Measurements from ENCODE around the gene SMARCA4.
"Not testable (repeated sequence)": the region's sequence is repeated elsewhere in the genome, so short reads cannot be mapped to it uniquely, and the experiment has no call there.

The SMARCA4 gene

DNA sequence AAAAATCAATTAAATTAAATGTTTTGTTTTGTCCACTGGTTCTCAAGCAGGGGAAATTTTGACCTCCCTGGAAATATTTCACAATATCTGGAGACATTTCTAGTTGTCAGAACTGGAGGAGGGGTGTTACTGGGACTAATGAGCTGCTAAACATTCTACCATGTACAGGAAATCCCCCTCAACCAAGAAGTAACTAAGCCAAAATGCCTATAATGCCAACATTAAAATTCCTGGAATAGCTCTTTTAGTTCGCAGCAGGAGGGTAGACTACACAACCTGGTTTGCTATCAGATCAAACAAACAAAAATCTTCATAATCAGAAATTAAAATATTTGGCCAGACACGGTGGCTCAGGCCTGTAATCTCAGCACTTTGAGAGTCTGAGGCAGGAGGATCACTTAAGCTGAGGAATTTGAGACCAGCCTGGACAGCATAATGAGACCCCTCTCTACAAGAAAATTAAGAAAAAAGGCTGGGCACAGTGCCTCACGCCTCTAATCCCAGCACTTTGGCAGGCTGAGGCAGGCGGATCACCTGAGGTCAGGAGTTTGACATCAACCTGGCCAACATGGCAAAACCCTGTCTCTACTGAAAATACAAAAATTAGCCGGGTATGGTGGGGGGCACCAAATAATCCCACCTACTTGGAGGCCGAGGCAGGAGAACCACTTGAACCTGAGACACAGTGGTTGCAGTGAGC, 13.7 kb upstream of the SMARCA4 start:
- DNase-seq, result no peak
- no peak for TF ChIP-seq POLR2A (IDR thresholded peaks at IDR 0.05; ENCODE audit: low read length)
- TF ChIP-seq GATA1 (IDR thresholded peaks at IDR 0.05; ENCODE audit: low read depth, low read length), result no peak

GRCh38 chr19:10952809-10953208, 8.0 kb upstream of the SMARCA4 start:
- no peak for DNase-seq
- TF ChIP-seq GATA1 (IDR thresholded peaks at IDR 0.05; ENCODE audit: low read depth, low read length), result no peak
- no peak for TF ChIP-seq POLR2A (IDR thresholded peaks at IDR 0.05; ENCODE audit: low read length)

- not testable (repeated sequence) for DNase-seq
These were observed 1.4 kb upstream of the SMARCA4 start for GRCh38 chr19:10959277-10959968.

DNA sequence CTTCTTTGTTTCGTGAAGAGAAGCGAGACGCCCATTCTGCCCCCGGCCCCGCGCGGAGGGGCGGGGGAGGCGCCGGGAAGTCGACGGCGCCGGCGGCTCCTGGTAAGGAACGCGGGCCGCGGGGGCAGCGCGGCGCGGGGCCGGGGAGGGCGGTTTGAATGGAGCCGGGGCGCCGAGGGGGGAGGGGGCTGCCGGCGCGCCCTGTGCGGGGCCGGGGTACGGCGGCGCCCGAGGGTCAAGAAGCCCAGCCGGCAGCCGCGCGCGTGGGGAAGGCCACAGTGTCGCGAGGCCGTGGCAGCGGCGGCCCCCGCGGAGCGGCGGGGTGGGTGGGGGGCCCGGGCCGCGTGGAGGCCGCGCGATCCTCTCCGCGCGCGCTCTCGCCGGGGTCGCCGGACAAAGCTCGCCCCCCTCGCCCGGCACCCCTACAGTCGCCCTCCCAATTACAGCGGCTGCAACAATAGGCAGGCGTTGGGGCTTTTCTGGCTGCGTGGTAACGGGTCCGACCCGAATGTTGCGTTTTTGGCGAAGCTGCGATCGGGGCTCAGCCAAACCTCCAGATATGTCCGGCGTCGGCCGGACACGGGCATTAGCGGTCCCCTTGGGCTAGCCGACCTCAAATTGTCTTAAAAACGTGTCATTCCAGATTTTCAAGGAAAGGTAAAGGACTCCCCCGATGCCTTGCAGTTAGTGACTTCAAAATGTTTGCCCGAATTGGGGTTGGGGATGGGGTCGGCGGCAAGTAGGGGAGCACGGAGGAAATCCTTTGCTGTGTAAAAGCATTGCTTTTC, 437 bp downstream of the SMARCA4 start:
- peak; percentile 66 for DNase-seq
- TF ChIP-seq GATA1 (IDR thresholded peaks at IDR 0.05; ENCODE audit: low read depth, low read length), result no peak
- no peak for TF ChIP-seq POLR2A (IDR thresholded peaks at IDR 0.05; ENCODE audit: low read length)

DNA sequence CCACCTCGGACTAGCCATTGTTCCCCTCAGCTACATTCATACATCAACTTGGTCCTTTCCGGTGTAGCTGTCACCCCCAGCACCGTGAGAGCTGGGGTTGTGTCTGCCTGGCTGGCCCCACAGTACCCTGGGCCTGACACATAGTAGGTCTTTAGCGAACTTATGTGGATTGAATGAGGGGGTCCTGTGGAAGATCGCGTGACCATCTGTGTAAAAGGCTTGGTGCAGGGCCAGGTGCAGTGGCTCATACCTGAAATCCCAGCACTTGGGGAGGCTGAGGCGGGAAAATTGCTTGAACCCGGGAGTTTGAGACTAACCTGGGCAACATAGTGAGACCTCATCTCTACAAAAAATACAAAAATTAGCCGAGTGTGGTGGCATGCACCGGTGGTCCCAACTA, 2.0 kb downstream of the SMARCA4 start:
- DNase-seq, result no peak
- TF ChIP-seq POLR2A (IDR thresholded peaks at IDR 0.05; ENCODE audit: low read length), result no peak
- no peak for TF ChIP-seq GATA1 (IDR thresholded peaks at IDR 0.05; ENCODE audit: low read depth, low read length)

DNA sequence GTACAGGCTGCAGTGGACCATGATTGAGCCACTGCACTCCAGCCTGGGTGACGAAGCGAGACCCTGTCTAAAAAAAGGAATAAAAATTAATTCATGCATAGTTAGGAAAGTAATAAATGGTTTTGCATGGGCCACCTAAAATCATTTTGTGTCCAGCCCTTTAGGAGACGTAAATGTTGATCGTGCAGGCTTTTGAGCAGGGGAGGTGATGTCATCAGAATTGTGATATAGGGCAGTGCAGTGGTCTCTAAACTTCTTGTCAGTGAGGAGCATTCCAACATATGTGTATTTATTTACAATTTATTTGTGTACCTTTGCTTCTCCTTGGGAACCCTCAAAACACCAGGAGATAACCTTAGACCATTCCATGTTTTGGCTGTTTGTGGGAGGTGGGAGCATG, 3.0 kb downstream of the SMARCA4 start:
- no peak for TF ChIP-seq POLR2A (IDR thresholded peaks at IDR 0.05; ENCODE audit: low read length)
- no peak for TF ChIP-seq GATA1 (IDR thresholded peaks at IDR 0.05; ENCODE audit: low read depth, low read length)

GRCh38 chr19:10964903-10965302, 4.1 kb downstream of the SMARCA4 start:
- no peak for TF ChIP-seq GATA1 (IDR thresholded peaks at IDR 0.05; ENCODE audit: low read depth, low read length)
- DNase-seq, result no peak

More for the DNA sequence above, 3.0 kb downstream of the SMARCA4 start:
- no peak for DNase-seq

DNA sequence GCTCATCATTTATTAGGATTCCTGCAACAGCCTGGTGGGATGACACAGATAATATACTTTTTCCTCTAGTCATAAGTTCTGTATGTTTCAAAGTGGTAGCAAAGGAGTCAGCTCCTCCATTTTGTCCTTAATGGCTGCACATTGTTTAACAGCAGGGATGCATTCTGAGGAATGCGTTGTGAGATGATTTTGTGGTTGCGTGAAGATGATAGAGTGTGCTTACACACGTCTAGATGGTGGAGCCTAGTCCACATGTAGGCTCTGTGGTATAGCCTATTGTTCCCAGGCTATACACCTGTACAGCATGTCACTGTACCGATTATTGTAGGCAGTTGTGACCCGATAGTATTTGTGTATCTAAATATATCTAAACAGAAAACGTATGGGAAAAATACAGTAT, 4.6 kb downstream of the SMARCA4 start:
- DNase-seq, result no peak
- TF ChIP-seq GATA1 (IDR thresholded peaks at IDR 0.05; ENCODE audit: low read depth, low read length) (no peak), POLR2A (IDR thresholded peaks at IDR 0.05; ENCODE audit: low read length) (no peak)

DNA sequence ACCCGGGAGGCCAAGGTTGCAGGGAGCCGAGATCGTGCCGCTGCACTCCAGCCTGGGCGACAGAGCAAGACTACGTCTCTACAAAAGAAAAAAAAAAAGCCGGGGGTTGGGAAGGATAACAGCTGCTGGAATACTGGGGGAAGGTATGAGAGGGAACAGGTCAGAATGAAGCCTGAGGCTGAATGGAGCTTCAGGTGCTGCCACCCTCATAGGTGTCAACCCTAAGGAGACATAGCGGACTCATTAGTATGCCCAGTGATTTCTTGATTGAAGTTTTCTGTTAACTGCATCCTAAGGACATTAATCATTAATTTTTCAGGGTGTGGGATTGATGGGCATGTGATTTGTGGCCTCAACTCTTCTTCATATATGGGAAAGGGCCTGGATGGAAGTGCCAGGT, 6.0 kb downstream of the SMARCA4 start:
- no peak for TF ChIP-seq GATA1 (IDR thresholded peaks at IDR 0.05; ENCODE audit: low read depth, low read length)
- TF ChIP-seq POLR2A (IDR thresholded peaks at IDR 0.05; ENCODE audit: low read length), result no peak
- no peak for DNase-seq

DNA sequence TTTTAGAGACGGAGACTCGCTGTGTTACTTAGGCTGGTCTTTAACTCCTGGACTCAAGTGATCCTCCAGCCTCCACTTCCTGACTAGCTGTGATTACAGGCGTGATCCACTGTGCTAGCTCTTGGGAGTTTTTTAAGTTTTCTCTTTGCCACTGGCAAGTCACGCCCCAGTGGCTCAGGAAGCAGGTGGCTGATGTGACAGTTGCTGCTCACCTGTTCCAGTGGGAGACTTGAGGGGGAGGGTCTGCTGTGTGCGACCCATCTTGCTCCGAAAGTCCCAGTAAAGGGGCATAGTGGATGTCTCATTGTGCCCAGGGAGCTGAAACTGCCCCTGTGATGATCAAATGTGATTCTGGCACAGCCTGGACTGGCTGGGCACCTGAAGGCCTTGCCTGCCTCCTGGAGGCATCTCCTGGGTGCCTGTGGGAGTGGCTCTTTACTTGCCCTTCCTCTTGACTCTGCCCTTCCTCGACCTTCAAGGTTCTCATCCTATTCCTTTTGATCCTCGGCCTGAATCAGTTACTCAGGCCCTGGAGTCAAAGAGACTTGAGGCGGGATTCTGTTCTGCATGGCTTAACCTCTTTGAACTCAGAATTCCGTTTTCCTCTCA, 7.8 kb downstream of the SMARCA4 start:
- DNase-seq, result no peak
- no peak for TF ChIP-seq GATA1 (IDR thresholded peaks at IDR 0.05; ENCODE audit: low read depth, low read length)
- TF ChIP-seq POLR2A (IDR thresholded peaks at IDR 0.05; ENCODE audit: low read length), result no peak

DNA sequence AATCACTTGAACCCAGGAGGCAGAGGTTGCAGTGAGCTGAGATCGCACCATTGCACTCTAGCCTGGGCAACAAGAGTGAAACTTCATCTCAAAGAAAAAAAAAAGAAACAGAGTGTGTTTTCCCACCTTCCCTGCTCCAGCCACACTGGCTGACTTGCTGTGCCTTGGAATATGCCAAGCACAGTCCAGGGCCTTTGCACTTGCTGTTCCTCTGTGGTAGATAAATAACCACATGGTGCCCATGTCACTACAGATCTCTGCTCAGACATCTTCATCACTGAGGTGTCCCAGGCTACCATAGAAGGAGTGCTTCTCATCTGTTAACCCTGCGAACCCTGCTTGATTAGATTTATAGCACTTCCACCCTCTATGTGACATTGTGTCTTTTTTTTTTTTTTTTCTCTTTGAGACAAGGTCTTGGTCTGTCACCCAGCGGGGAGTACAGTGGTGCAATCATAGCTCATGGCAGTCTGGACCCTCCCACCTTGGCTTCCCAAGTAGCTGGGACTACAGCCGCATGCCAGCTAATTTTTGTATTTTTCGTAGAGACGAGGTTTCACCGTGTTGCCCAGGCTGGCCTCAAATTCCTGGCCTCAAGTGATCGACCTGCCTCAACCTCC, 10.4 kb downstream of the SMARCA4 start:
- TF ChIP-seq POLR2A (IDR thresholded peaks at IDR 0.05; ENCODE audit: low read length), result no peak
- TF ChIP-seq GATA1 (IDR thresholded peaks at IDR 0.05; ENCODE audit: low read depth, low read length), result no peak
- DNase-seq, result no peak

GRCh38 chr19:10975374-10976130, 14.7 kb downstream of the SMARCA4 start:
- no peak for DNase-seq
- TF ChIP-seq POLR2A (IDR thresholded peaks at IDR 0.05; ENCODE audit: low read length) (no peak), GATA1 (IDR thresholded peaks at IDR 0.05; ENCODE audit: low read depth, low read length) (no peak)
